ENCODE measurements around the gene AGPAT3. TPM values are rescaled to one million over a fixed set of nuclear protein-coding genes. Genes with fewer than 3 reads are reported as not detected.

The AGPAT3 gene
- total and polyA plus RNA-seq, 2 donors (not counting 3 experiments of a cell fraction or from before 2014, with no cell fraction given), result 39.9 to 76.7 TPM

- peak overlapping the region; percentile 27 for H3K27ac ChIP-seq (ENCODE audit: insufficient read depth, low read depth, low read length)
- dilution Hi-C loops (cut with MboI; ENCODE audit: extremely low pct_ligation_motif_present, low sequenced_read_pairs) (no loop called here), intact Hi-C loops (cut with micrococcal nuclease) (no loop called here)
- no peaks in the 10 kb centered on the region for H3K36me3 ChIP-seq (ENCODE audit: control insufficient read depth in 2 of 2, extremely low read depth in 1 of 2, insufficient read depth in 2 of 2, low read length in 2 of 2)
- ChIA-PET CTCF (interaction anchor here (1.4 kb wide), 1 partner anchor 10 kb away, joined by 4 read pairs; no protein-coding TSS in a partner anchor), POLR2A (no interaction called here)
- no peaks in the 10 kb centered on the region for H4K20me1 ChIP-seq (replicated peaks; ENCODE audit: control insufficient read depth, extremely low read depth, insufficient read depth, low read length)
- H3K9me1 ChIP-seq (replicated peaks; ENCODE audit: control insufficient read depth, extremely low read depth, insufficient read depth, low read length), result no peaks in the 10 kb centered on the region
- no peak overlapping the region for H3K9ac ChIP-seq (replicated peaks; ENCODE audit: extremely low read depth, insufficient read depth, low read length)
- DNase-seq (ENCODE audit: low read depth, low spot score) (no peak), FAIRE-seq (no peak)
- no peaks in the 10 kb centered on the region for H3K79me2 ChIP-seq (ENCODE audit: control insufficient read depth, insufficient read depth, low read length)
- peak overlapping the region; percentile 59 for H2AFZ ChIP-seq (ENCODE audit: low read depth, low read length)
- no peaks in the 10 kb centered on the region for H3K9me3 ChIP-seq (replicated peaks; ENCODE audit: control insufficient read depth, insufficient read depth, low read length)
- no peak for TF ChIP-seq JUN (IDR thresholded peaks at IDR 0.05; ENCODE audit: borderline replicate concordance, insufficient read depth, insufficient read length, low read depth)
- no peak for TF ChIP-seq MAX (IDR thresholded peaks at IDR 0.05; ENCODE audit: insufficient read depth, insufficient read length)
- TF ChIP-seq FOS (IDR thresholded peaks at IDR 0.05; ENCODE audit: borderline replicate concordance, insufficient read depth, low read length), result no peak
- TF ChIP-seq CTCF (IDR thresholded peaks at IDR 0.05; ENCODE audit: extremely low read depth in 1 of 2, insufficient read depth in 1 of 2, low read depth in 1 of 2, low read length in 2 of 2), result no peak
- no peak for TF ChIP-seq POLR2A (IDR thresholded peaks at IDR 0.05; ENCODE audit: low read depth, low read length)
- no peak for TF ChIP-seq MYC (IDR thresholded peaks at IDR 0.05; ENCODE audit: low read depth, low read length)
- TF ChIP-seq POLR2AphosphoS5 (IDR thresholded peaks at IDR 0.05; ENCODE audit: insufficient read depth, low read depth, low read length), result no peak
- no peak for TF ChIP-seq GATA2 (IDR thresholded peaks at IDR 0.05; ENCODE audit: insufficient read depth, insufficient read length, low read depth, low read length)
- no peak overlapping the region for H3K4me2 ChIP-seq (ENCODE audit: insufficient read depth, low read length)
- H3K4me3 ChIP-seq (replicated peaks in 1 of 3; ENCODE audit: insufficient read depth in 1 of 3, low read depth in 1 of 3, low read length in 3 of 3), result no peak overlapping the region
- BruUV-seq (replicated peaks), result no TSS peak
- no peaks in the 10 kb centered on the region for H3K27me3 ChIP-seq (ENCODE audit: control insufficient read depth in 2 of 2, insufficient read depth in 2 of 2, low read length in 2 of 2)
- peaks cover 18% of the 10 kb centered on the region for H3K4me1 ChIP-seq (ENCODE audit: control insufficient read depth, extremely low read depth, insufficient read depth, low read length)
Observed at GRCh38 chr21:44006656-44007055, 141.6 kb downstream of the AGPAT3 start.
